NCI-H2029 treated with DMSO at 0.1 percent for 48 hours (cell line): ENCODE results near the gene ANTXR2.
"Not testable (repeated sequence)": the region's sequence is repeated elsewhere in the genome, so short reads cannot be mapped to it uniquely, and the experiment has no call there.

Source experiments
- DNase-seq: peaks from one replicate; lab custom pipeline; 2025; lab: John Stamatoyannopoulos, UW

ANTXR2 gene

GRCh38 chr4:79991100-79991499 is 81.9 kb downstream of the ANTXR2 start:
- DNase-seq = not testable (repeated sequence)

GRCh38 chr4:79987401-79987800 is 85.6 kb downstream of the ANTXR2 start:
- DNase-seq = no peak

- DNase-seq = no peak
Measured at GRCh38 chr4:79983431-79983830, 89.6 kb downstream of the ANTXR2 start.

GRCh38 chr4:79982601-79983322 is 90.3 kb downstream of the ANTXR2 start:
- DNase-seq = no peak

GRCh38 chr4:79980448-79980847 is 92.6 kb downstream of the ANTXR2 start:
- DNase-seq = no peak

GRCh38 chr4:79979785-79980437 is 93.1 kb downstream of the ANTXR2 start:
- no peak for DNase-seq

GRCh38 chr4:79977131-79977840 is 95.7 kb downstream of the ANTXR2 start:
- DNase-seq = no peak

- DNase-seq = no peak
Measured at GRCh38 chr4:79964400-79965211, 108.4 kb downstream of the ANTXR2 start.

GRCh38 chr4:79964020-79964399 is 109.0 kb downstream of the ANTXR2 start:
- no peak for DNase-seq

- no peak for DNase-seq
Measured at GRCh38 chr4:79959652-79960051, 113.4 kb downstream of the ANTXR2 start.

- DNase-seq = no peak
Measured at GRCh38 chr4:79958466-79959264, 114.4 kb downstream of the ANTXR2 start.

- DNase-seq = no peak
Measured at GRCh38 chr4:79949178-79949577, 123.9 kb downstream of the ANTXR2 start.

GRCh38 chr4:79948739-79949138 is 124.3 kb downstream of the ANTXR2 start:
- DNase-seq = no peak

- DNase-seq = no peak
Measured at GRCh38 chr4:79948261-79948660, 124.8 kb downstream of the ANTXR2 start.

- no peak for DNase-seq
Measured at GRCh38 chr4:79947386-79947785, 125.6 kb downstream of the ANTXR2 start.

- no peak for DNase-seq
Measured at GRCh38 chr4:79935274-79935673, 137.8 kb downstream of the ANTXR2 start.

- no peak for DNase-seq
Measured at GRCh38 chr4:79934660-79935059, 138.4 kb downstream of the ANTXR2 start.

GRCh38 chr4:79927931-79928330 is 145.1 kb downstream of the ANTXR2 start:
- DNase-seq = no peak

- no peak for DNase-seq
Measured at GRCh38 chr4:79923281-79923680, 149.7 kb downstream of the ANTXR2 start.

- no peak for DNase-seq
Measured at GRCh38 chr4:79922011-79922410, 151.0 kb downstream of the ANTXR2 start.

GRCh38 chr4:79920163-79920853 is 152.7 kb downstream of the ANTXR2 start:
- no peak for DNase-seq
